Activated effector memory CD4-positive, alpha-beta T cell treated with Interleukin-2 at 50 U/mL for 16 hours (primary cell): ENCODE measurements around the gene POLH.
"Not testable (repeated sequence)": the region's sequence is repeated elsewhere in the genome, so short reads cannot be mapped to it uniquely, and the experiment has no call there.

Experiments used
- DNase-seq: peaks from one replicate; pipeline ENCODE4 v3.0.0-alpha.2; 2020

POLH gene

GRCh38 chr6:43608310-43608763 is 32.4 kb downstream of the POLH start:
- DNase-seq: peak; percentile 27

GRCh38 chr6:43608807-43609206 is 32.8 kb downstream of the POLH start:
- DNase-seq: no peak

DNA sequence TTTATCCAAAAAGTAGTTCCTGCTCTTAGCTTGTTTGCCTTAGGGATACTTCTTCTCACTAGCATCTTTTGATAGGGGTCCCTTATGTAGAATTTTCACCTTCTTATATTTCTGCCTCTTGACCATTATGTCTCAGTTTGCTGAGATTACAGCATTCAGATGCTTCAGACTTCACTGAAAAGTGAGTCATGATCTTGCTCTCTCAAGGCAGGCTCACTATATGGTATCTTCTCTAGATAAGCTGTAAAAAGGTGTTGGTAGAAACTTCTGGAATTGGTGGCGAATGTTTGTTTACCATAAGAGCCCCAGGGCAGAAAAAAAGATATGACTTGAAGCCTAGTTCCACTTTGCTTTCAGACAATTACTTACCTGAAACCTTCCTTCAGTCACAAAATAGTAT is 33.4 kb downstream of the POLH start:
- DNase-seq: no peak

GRCh38 chr6:43610431-43610830 is 34.4 kb downstream of the POLH start:
- DNase-seq: no peak

GRCh38 chr6:43613721-43614395 is 37.9 kb downstream of the POLH start:
- DNase-seq: no peak

- no peak for DNase-seq
These were observed 38.4 kb downstream of the POLH start for GRCh38 chr6:43614396-43614730.

DNA sequence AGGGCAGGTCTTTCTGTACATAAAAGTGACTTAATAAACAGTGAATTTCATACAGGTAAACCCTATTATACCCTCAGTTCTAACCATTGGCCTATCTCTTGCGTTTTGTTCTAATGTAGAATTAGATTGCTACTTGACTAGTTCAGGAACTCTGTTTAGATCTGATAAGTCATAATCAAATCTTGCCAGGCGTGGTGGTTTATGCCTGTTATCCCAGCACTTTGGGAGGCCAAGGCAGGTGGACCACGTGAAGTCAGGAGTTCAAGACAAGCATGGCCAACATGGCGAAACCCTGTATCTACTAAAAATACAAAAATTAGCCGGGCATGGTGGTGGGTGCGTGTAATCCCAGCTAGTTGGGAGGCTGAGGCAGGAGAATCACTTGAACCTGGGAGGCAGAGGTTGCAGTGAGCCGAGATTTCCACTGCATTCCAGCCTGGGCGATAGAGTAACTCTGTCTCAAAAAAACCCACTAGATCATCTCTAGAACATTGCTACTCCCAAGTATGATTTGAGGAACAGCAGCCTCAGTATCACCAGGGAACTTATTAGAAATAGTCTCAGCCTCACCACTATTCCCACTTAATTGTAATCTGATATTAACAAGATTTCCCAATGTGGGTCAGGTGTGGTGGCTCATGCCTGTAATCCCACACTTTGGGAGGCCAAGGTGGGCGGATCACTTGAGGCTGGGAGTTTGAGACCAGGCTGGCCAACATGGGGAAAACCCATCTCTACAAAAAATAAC is 40.9 kb downstream of the POLH start:
- no peak for DNase-seq

DNA sequence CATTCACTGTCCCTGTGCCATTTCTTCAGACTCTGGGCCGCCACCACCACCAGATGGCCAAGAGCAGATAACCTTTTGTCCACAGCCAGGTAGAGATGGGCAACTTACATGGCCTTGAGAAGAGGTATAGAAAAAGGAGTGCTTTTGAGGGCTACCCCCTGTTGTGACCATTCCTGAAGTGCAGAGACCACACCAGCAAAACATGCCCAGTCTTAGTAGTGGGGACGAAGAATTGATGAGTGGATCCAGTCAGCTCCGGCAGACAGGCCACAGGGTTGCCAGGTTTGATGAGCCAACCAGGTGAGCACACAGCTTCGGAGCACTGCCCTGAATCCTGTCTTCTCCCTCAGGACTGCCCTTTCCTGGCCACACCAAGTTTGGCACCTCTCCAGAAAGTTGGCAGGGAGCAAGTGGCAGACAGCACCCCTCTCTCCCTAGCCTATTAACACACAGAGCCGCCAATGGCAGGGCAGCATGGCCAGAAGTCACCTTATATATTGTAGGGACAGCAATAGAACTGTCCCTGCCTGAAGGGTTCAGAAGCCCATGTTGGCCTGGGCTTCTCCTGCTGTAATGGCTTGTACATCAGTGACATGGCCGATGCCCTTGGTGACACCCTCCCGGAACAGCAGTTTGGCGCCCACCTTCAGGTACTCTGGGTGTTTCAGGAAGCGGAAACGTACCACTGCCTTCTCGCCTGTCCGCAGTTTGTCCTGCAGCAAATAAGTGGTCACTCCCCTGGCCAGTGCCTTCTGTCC is 45.3 kb downstream of the POLH start:
- no peak for DNase-seq

DNA sequence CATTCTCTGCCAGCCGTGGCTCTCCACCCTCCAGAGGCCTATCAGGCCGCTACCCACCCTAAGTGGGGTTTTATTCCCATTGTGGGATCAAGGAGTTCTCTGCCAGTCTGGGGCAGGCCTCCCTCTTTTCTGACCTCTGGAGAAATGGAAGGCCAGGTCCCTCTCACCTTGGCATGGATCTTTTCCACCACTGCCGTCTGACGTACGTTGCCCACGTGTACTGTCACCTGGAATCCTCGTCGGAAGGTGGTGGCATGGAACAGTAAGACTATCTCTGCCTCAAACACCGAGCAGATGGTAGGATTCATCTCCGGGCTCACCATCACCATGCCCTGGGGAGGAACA is 45.8 kb downstream of the POLH start:
- DNase-seq: no peak

- no peak for DNase-seq
These were observed 46.6 kb downstream of the POLH start for GRCh38 chr6:43622541-43622940.

- DNase-seq: no peak
These were observed 48.1 kb downstream of the POLH start for GRCh38 chr6:43623880-43624785.

DNA sequence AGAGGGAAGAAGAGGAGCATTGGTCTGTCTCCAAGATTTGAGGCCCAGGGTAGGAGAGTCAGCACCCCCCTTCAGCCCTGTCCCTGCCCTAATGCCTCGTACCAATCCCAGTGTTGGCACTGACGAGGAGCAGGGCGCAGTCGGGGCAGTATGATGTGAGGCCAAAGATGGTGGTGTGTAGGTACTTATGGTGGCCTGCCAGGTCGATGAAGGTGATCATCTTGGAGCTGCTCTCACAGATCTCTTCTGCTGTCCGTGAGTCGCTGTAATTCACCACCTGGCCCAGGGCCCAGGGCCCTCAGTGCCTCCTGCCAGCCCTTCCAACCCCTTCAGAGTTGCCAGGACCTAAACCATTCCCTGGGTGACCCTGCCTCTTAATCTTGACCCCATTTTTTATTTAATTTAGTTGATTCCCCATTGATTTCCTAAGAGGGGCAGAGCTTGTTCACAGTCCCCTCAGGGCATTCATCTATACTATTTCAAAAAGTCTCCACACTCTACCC is 48.9 kb downstream of the POLH start:
- DNase-seq: no peak

- no peak for DNase-seq
These were observed 49.5 kb downstream of the POLH start for GRCh38 chr6:43625393-43625992.

DNA sequence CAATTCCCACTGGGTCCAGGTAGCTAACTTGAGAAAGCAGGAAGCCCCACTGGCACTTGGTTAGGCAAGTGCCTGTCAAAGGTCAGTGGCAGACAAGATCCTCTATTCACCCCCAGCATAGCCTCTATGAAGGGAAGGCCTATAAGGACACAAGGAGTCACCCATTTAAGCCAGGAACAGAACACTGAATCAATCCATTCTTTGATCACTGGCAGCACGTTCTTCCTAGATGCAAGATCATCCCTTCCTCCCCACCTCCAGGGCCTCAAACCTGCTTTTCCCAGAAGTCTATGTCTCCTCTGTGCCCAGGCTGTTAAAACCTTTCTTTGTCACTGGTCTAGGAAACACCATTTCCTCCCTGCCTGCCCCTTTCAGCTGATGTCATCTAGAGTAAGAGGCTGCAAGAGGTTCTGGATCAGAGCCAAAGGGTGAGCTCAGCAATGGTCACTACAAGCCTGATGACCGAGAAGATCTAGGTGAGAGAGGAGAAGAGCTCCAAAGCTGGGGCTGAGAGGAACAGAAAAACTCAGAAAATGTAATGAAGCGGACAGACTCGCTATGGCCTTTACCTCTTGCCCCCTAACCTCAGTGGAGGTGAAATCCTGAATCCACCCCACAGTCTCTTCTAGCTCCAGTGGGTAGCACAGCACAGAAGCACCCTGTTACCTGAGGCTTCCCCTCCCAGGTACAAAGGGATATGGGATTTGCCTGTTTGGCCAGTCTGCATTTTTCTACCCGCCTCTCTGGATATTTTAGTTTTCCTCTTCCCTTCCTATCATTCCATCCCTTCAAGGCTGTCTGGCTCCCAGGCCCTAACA is 51.2 kb downstream of the POLH start:
- no peak for DNase-seq

DNA sequence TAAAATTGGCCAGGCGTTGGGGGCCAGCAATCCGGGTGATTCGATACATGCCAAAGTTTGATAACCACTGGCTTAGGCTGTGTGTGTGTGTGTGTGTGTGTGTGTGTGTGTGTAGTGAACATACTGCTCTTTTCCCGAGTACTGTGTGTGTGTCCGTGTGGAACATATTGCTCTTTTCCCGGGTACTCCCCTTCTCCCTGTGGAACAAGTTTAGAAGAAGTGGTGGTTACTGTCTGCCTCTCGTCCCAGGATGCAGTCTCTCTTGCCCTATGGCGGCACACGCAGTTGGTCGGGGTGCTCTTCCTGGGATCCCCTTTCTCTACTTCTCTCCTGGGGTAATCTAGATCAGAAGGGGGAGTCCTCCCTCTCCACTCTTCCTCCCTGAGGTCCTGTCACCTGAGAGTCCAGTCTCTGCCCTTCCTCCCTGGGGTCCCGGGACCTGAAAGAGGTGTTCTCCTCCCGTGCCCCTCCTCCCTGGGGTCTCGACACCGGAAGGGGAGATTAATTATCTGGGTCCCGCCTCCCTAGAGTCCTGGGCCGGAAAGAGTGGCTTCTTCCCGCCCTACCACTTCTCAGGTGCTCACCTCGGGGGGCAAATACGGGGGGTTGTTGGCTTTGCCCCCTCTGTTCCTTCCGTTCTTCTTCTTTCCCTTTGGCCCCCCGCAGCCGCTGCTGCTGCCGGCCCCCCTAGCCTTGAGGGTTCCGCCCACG is 52.6 kb downstream of the POLH start:
- DNase-seq: peak; percentile 38

- DNase-seq: peak; percentile 94
These were observed 53.1 kb downstream of the POLH start, which contains the start of gene GTPBP2 for GRCh38 chr6:43629104-43629504. Gene GTPBP2 (minus strand): TSS chr6:43629264. CDS start chr6:43629162, 102 bp downstream.

DNA sequence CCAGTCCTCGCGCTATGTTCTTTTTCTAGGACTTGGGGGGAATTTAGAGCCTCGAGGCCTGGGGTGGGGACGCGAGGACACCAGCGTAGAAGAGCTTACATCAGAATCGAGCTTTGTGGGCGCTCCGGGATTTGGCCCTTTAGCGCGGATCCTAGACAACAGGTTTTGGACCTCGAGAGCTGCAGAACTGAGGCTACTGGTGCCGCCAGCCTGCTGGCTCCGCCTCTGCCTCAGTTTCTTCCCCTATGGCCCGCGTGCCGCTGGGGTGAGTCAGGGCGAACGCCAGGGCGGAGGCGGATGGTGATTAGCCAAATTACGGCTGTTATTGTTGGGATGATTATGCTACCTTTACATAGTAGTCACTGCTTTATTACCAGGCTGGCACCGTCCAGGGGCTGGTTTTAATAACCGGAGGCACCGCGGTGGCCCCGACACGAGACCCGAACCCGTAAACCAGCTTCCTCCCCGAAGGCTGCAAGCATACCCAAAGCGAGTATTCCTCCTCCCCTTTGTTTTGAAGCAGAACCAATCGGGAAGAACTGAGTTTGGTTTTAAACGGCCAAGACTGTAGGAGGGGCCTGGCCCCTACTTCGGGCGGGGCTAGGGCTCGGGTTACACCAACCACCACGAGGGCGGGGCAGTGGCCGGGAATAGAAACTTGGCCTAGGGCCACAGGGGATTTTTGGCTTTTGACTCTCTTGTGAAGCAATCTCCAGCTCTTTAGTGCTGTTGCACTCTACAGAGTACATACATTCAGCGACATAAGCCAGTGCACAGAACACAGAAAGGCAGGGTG is 53.7 kb downstream of the POLH start:
- DNase-seq: peak; percentile 77

- no peak for DNase-seq
These were observed 55.1 kb downstream of the POLH start for GRCh38 chr6:43630980-43631619.

GRCh38 chr6:43633002-43633401 is 57.0 kb downstream of the POLH start:
- DNase-seq: not testable (repeated sequence)
